ENCODE measurements around the gene ROCK2.
"Not testable (repeated sequence)": the region's sequence is repeated elsewhere in the genome, so short reads cannot be mapped to it uniquely, and the experiment has no call there.

Gene ROCK2

GRCh38 chr2:11340717-11341116, 3.7 kb downstream of the ROCK2 start:
- DNase-seq (ENCODE audit: low read depth): no peak

- DNase-seq (ENCODE audit: low read depth): no peak
Observed at GRCh38 chr2:11339508-11340083, 4.8 kb downstream of the ROCK2 start.

GRCh38 chr2:11338580-11338979, 5.9 kb downstream of the ROCK2 start:
- no peak for DNase-seq (ENCODE audit: low read depth)

- DNase-seq (ENCODE audit: low read depth): no peak
Observed at GRCh38 chr2:11337909-11338308, 6.5 kb downstream of the ROCK2 start.

GRCh38 chr2:11336189-11336588, 8.2 kb downstream of the ROCK2 start:
- DNase-seq (ENCODE audit: low read depth): no peak

- no peak for DNase-seq (ENCODE audit: low read depth)
Observed at GRCh38 chr2:11333427-11334183, 10.8 kb downstream of the ROCK2 start.

- DNase-seq (ENCODE audit: low read depth): no peak
Observed at GRCh38 chr2:11332596-11332995, 11.8 kb downstream of the ROCK2 start.

- no peak for DNase-seq (ENCODE audit: low read depth)
Observed at GRCh38 chr2:11330457-11331142, 13.8 kb downstream of the ROCK2 start.

GRCh38 chr2:11329776-11330175, 14.7 kb downstream of the ROCK2 start:
- DNase-seq (ENCODE audit: low read depth): no peak

GRCh38 chr2:11328522-11328921, 15.9 kb downstream of the ROCK2 start:
- not testable (repeated sequence) for DNase-seq (ENCODE audit: low read depth)

GRCh38 chr2:11327871-11328270, 16.6 kb downstream of the ROCK2 start:
- no peak for DNase-seq (ENCODE audit: low read depth)

GRCh38 chr2:11326677-11327211, 17.7 kb downstream of the ROCK2 start:
- no peak for DNase-seq (ENCODE audit: low read depth)

GRCh38 chr2:11325961-11326676, 18.3 kb downstream of the ROCK2 start:
- DNase-seq (ENCODE audit: low read depth): no peak

GRCh38 chr2:11321847-11322246, 22.6 kb downstream of the ROCK2 start:
- no peak for DNase-seq (ENCODE audit: low read depth)

GRCh38 chr2:11320698-11321492, 23.5 kb downstream of the ROCK2 start:
- no peak for DNase-seq (ENCODE audit: low read depth)

GRCh38 chr2:11319939-11320338, 24.5 kb downstream of the ROCK2 start:
- no peak for DNase-seq (ENCODE audit: low read depth)

GRCh38 chr2:11315074-11315705, 29.2 kb downstream of the ROCK2 start:
- no peak for DNase-seq (ENCODE audit: low read depth)

- no peak for DNase-seq (ENCODE audit: low read depth)
Observed at GRCh38 chr2:11314487-11314886, 29.9 kb downstream of the ROCK2 start.

GRCh38 chr2:11312770-11313471, 31.5 kb downstream of the ROCK2 start:
- no peak for DNase-seq (ENCODE audit: low read depth)

- DNase-seq (ENCODE audit: low read depth): no peak
Observed at GRCh38 chr2:11311543-11311942, 32.9 kb downstream of the ROCK2 start.

Data from activated T-helper 9 cell treated with anti-CD3 and anti-CD28 coated beads, Interleukin-2, amount 50 U/mL, for 16 hours (primary cell).